ENCODE data around the gene UBE2E1.
"Not testable (repeated sequence)": the region's sequence is repeated elsewhere in the genome, so short reads cannot be mapped to it uniquely, and the experiment has no call there.

UBE2E1 gene

DNA sequence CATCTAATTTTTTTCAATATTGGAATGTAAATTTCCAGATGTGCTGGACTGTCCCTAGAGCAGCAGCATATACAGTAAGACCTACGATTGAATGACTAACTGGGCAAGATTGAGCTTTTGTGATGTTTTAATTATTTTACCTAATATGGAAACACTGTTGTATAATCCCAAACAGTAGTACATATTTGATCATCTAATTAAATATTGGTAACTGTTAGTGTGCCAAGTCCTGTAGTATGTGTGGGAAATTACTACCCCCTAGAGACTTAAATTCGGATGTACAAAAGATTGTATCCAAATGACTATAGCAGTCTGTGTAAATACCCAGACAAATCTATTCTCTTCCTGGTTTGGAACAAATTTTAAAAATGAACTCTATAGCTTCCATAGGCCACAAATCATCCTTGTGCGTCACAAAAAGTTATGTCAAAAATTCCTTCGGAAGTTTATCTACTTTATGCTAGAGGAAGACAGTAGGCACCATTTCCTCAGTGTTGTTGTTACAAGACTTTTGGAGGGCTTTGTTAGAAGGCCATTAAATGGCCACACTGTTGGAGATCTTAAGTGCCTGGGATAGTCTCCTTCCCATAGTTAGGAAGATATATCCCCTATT lies 69.5 kb downstream of the UBE2E1 start:
- no peak overlapping the region for H3K4me3 ChIP-seq (ENCODE audit: low read depth, low read length)
- TF ChIP-seq, protein P1, sequence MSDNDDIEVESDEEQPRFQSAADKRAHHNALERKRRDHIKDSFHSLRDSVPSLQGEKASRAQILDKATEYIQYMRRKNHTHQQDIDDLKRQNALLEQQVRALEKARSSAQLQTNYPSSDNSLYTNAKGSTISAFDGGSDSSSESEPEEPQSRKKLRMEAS (IDR thresholded peaks at IDR 0.05; ENCODE audit: low read depth, low read length): no peak
- TF ChIP-seq POLR2A (IDR thresholded peaks at IDR 0.05; ENCODE audit: extremely low read depth, insufficient read length) (no peak), MYC (IDR thresholded peaks at IDR 0.05; ENCODE audit: low read depth, low read length) (no peak)
- TF ChIP-seq, protein P2, sequence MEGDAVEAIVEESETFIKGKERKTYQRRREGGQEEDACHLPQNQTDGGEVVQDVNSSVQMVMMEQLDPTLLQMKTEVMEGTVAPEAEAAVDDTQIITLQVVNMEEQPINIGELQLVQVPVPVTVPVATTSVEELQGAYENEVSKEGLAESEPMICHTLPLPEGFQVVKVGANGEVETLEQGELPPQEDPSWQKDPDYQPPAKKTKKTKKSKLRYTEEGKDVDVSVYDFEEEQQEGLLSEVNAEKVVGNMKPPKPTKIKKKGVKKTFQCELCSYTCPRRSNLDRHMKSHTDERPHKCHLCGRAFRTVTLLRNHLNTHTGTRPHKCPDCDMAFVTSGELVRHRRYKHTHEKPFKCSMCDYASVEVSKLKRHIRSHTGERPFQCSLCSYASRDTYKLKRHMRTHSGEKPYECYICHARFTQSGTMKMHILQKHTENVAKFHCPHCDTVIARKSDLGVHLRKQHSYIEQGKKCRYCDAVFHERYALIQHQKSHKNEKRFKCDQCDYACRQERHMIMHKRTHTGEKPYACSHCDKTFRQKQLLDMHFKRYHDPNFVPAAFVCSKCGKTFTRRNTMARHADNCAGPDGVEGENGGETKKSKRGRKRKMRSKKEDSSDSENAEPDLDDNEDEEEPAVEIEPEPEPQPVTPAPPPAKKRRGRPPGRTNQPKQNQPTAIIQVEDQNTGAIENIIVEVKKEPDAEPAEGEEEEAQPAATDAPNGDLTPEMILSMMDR (IDR thresholded peaks at IDR 0.05; ENCODE audit: low read depth, low read length): no peak
- no peak for DNase-seq (ENCODE audit: low read depth)

DNA sequence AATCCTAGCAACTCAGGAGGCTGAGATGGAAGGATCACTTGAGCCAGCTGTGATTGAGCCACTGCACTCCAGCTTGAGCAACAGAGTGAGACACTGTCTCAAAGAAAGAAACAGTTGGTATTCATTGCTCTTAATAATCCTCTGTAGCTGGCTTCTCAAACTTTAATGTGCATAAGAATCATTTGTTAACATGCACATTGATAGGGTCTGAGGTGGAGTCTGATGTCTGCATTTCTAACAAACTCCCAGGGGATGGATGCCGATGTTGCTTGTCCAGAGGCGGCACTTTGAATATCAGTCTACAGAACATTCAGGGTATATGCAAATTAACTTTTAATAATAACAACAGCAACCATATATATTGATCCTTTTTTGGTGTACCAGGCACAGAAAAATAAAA lies 71.2 kb downstream of the UBE2E1 start:
- no peak for DNase-seq (ENCODE audit: low read depth)
- no peak for TF ChIP-seq POLR2A (IDR thresholded peaks at IDR 0.05; ENCODE audit: extremely low read depth, insufficient read length)
- no peak for TF ChIP-seq MYC (IDR thresholded peaks at IDR 0.05; ENCODE audit: low read depth, low read length)
- TF ChIP-seq, protein P1 (IDR thresholded peaks at IDR 0.05; ENCODE audit: low read depth, low read length): no peak
- TF ChIP-seq, protein P2 (IDR thresholded peaks at IDR 0.05; ENCODE audit: low read depth, low read length): no peak
- no peak overlapping the region for H3K4me3 ChIP-seq (ENCODE audit: low read depth, low read length)

DNA sequence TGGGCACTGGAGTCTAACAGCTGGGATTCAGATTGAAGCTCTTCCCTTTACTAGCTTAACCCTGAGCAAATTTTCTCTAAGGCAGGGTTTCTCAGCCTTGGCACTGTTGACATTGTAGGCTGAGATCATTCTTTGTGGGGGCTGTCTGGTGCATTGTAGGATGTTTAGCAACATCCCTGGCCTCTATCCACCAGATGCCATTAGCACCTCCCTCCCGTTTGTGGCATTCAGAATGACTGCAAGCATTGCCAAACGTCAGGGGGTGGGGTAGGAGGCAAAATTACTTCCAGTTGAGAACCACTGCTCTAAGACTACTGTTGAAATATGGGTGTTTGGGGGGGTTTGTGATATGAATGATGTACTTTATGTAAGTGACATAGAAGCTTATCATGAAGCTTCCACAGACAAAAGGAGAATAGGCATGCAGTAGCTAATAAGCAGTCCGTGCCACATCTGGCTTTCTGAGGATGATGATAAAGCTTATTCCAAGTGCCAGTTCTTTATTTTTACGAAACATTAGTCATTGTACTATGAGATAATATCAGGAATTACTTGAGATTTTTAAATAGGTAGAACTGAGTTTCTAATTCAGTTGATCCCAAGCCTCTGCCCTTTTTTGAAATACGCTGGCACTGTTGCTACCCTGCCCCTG lies 71.7 kb downstream of the UBE2E1 start:
- TF ChIP-seq MYC (IDR thresholded peaks at IDR 0.05; ENCODE audit: low read depth, low read length) (0 out of 2 replicates have a peak, but pooled peaks have one; percentile 24), POLR2A (IDR thresholded peaks at IDR 0.05; ENCODE audit: extremely low read depth, insufficient read length) (no peak)
- TF ChIP-seq, protein P1 (IDR thresholded peaks at IDR 0.05; ENCODE audit: low read depth, low read length): peak; percentile 30; the same call in 1 of the 2 replicates
- TF ChIP-seq, protein P2 (IDR thresholded peaks at IDR 0.05; ENCODE audit: low read depth, low read length): no peak
- H3K4me3 ChIP-seq (ENCODE audit: low read depth, low read length): no peak overlapping the region
- peak; percentile 91 for DNase-seq (ENCODE audit: low read depth)

DNA sequence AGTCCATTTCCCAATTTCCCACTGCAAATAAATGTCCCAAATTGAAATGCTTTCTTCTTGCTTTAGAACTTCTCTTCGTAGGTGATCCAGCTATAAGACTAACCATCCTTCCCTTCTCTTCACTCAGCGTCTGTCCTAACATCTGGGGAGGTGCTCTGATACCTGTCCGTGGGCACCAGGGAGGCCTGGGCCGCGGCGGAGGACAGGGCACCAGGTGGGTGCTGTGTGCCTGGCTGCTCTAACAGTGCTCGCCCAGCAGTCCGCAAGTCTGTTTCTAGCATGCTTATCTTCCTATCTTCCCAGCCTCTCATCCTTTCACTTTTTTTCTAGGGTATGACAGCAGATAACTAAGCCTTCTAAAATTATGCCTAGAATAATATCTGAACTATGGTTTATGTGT lies 73.7 kb downstream of the UBE2E1 start:
- no peak for DNase-seq (ENCODE audit: low read depth)

DNA sequence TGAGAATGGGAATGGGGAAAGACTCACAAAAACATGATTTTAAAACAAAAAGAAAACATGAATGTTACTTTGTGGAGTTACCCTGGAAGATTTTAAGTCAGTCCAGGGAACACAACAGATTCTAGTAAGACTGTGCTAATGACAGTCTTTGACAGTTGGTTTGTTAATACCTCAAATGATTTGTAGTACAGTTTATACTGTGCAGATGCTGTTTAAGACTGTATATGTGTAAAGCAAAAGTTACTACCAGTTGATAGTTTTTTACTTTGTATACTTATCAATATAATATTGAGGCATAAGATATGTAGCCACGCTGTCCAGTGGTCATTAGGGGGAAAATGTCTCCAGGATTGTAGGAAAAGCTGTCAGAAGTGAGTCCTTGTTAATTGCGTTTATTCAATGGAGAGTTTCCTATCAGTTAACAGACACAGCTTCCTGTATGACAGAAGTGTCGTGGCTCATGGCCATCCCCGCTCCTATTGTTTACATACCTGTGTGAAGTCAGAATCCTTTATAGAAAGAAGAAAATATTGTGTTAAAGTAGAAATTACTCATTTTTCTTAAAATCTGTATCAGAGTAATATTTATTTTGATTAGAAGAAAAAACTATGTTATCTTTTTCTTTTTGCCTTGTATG lies 75.1 kb downstream of the UBE2E1 start:
- H3K4me3 ChIP-seq (ENCODE audit: low read depth, low read length): no peak overlapping the region

More for the DNA sequence above, 73.7 kb downstream of the UBE2E1 start:
- TF ChIP-seq MYC (IDR thresholded peaks at IDR 0.05; ENCODE audit: low read depth, low read length) (no peak), POLR2A (IDR thresholded peaks at IDR 0.05; ENCODE audit: extremely low read depth, insufficient read length) (no peak)
- TF ChIP-seq, protein P1 (IDR thresholded peaks at IDR 0.05; ENCODE audit: low read depth, low read length): no peak
- TF ChIP-seq, protein P2 (IDR thresholded peaks at IDR 0.05; ENCODE audit: low read depth, low read length): no peak
- H3K4me3 ChIP-seq (ENCODE audit: low read depth, low read length): no peak overlapping the region

DNA sequence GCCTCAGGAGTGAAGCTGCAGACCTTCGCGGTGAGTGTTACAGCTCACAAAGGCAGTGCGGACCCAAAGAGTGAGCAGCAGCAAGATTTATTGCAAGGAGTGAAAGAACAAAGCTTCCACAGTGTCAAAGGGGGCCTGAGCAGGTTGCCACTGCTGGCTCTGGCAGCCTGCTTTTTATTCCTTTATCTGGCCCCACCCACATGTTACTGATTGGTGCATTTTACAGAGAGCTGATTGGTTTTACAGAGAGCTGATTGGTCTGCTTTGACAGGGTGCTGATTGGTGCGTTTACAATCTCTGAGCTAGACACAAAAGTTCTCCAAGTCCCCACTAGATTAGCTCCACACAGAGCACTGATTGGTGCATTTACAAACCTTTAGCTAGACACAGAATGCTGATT lies 76.2 kb downstream of the UBE2E1 start:
- DNase-seq (ENCODE audit: low read depth); H3K4me3 ChIP-seq (ENCODE audit: low read depth, low read length): not testable (repeated sequence)

More for the DNA sequence above, 75.1 kb downstream of the UBE2E1 start:
- TF ChIP-seq POLR2A (IDR thresholded peaks at IDR 0.05; ENCODE audit: extremely low read depth, insufficient read length): no peak
- TF ChIP-seq, protein P1 (IDR thresholded peaks at IDR 0.05; ENCODE audit: low read depth, low read length): no peak
- no peak for DNase-seq (ENCODE audit: low read depth)

All from NB4 (cell line).